Fibroblast of lung (primary cell): Measurements from ENCODE around the gene KCNK17.

Experiments
- CTCF ChIP-seq, 2 donors: IDR thresholded peaks in 1 of 2; conservative IDR thresholded peaks in 1 of 2; 1 replicate in 1 of 2; 2 replicates in 1 of 2; pipeline ENCODE4 v1.5.1; 2011 to 2012; ENCODE audit warnings: low read length in 2 of 2, control low read depth in 1 of 2, inconsistent platforms in 1 of 2, low read depth in 1 of 2, mild to moderate bottlenecking in 1 of 2
- EZH2 ChIP-seq: IDR thresholded peaks from 2 replicates; pipeline ENCODE4 v1.5.1; 2012; ENCODE audit warnings: low read length, control low read depth, mild to moderate bottlenecking; ENCODE audit errors: missing control alignments

- no peak for TF ChIP-seq CTCF (conservative IDR thresholded peaks at IDR 0.05 in 1 of 2, IDR thresholded peaks at IDR 0.05 in 1 of 2; ENCODE audit: low read depth in 1 of 2, low read length in 2 of 2)
- TF ChIP-seq EZH2 = no peak
Measured at GRCh38 chr6:39314273-39314795, at the start of gene KCNK17.
